GM12878 (cell line): ENCODE measurements around the gene ACTA2. TPM values are rescaled to one million over a fixed set of nuclear protein-coding genes. Genes with fewer than 3 reads are reported as not detected.
A peak's percentile ranks its signal among the peaks of the same experiment; 100 is the strongest.

ENCODE experiments used
- BHLHE40 ChIP-seq, 2 experiments: fragments of 450-650 bp in 1 of 2; IDR thresholded peaks; 2 replicates each; pipeline ENCODE4 v1.6.1; 2011 to 2017; ENCODE audit warnings: low read depth in 2 of 2, borderline replicate concordance in 1 of 2, improper control_type of control experiment in 1 of 2, low read length in 1 of 2, mild to moderate bottlenecking in 1 of 2
- CBX3 ChIP-seq: fragments of 200-600 bp; sonication (generic); IDR thresholded peaks from 2 replicates; pipeline ENCODE4 v1.6.1; 2016; ENCODE audit warnings: low read depth, borderline replicate concordance
- EZH2 ChIP-seq: IDR thresholded peaks from 2 replicates; pipeline ENCODE4 v1.6.1; 2012; ENCODE audit warnings: low read depth, mild to moderate bottlenecking, control low read depth, inconsistent platforms, low read length, borderline replicate concordance; ENCODE audit not compliant: control insufficient read depth
- HDAC2 ChIP-seq: fragments of 200-600 bp; sonication (generic); IDR thresholded peaks from 2 replicates; pipeline ENCODE4 v1.6.1; 2017
- HSF1 ChIP-seq: fragments of 150-350 bp; IDR thresholded peaks from 2 replicates; pipeline ENCODE4 v1.6.1; 2014; ENCODE audit warnings: mild to moderate bottlenecking, low read depth, low read length
- IKZF2 ChIP-seq, 2 experiments: fragments of 450-650 bp; IDR thresholded peaks; 2 replicates each; pipeline ENCODE4 v1.6.1; 2017; ENCODE audit warnings: mild to moderate bottlenecking in 2 of 2, moderate library complexity in 2 of 2
- MEF2B ChIP-seq: fragments of 450-650 bp; IDR thresholded peaks from 2 replicates; pipeline ENCODE4 v1.6.1; 2018; ENCODE audit warnings: mild to moderate bottlenecking, moderate library complexity; ENCODE audit not compliant: partially characterized antibody, poor library complexity, severe bottlenecking
- NRF1 ChIP-seq: conservative IDR thresholded peaks from 2 replicates; pipeline ENCODE4 v1.6.1; 2011; ENCODE audit warnings: mild to moderate bottlenecking, low read depth, low read length, improper control_type of control experiment
- PRDM15 ChIP-seq: fragments of 450-650 bp; formaldehyde crosslinking; IDR thresholded peaks from 2 replicates; pipeline ENCODE4 v1.4.0; 2020; ENCODE audit warnings: mild to moderate bottlenecking, moderate library complexity
- SMARCA5 ChIP-seq: fragments of 450-650 bp; IDR thresholded peaks from 2 replicates; pipeline ENCODE4 v1.6.1; 2017; ENCODE audit warnings: mild to moderate bottlenecking
- TCF7 ChIP-seq: IDR thresholded peaks from 2 replicates; pipeline ENCODE4 v1.6.1; 2014; ENCODE audit warnings: antibody characterized with exemption, borderline replicate concordance
- polyA plus RNA-seq, 11 experiments: library from polyadenylated mRNA; depleted of rRNA in 4 of 11; unstranded in 6 of 11; stranded (reverse) in 5 of 11; fragments of >200 nt; fragmentation: Nextera tagmentation in 4 of 11; fragmentation: Illumina TruSeq in 1 of 11; extraction: Ambion mirVana in 4 of 11; extraction: Trizol in 1 of 11; gene quantifications; 1 replicate in 1 of 11; 2 replicates in 10 of 11; pipeline versions ENCODE4 v1.2.1 to v1.2.3, GENCODE V29; 2011 to 2016; ENCODE audit warnings: inconsistent platforms in 2 of 11, missing spikeins in 2 of 11, low read depth in 1 of 11
- total RNA-seq, 4 experiments: library from RNA; depleted of rRNA in 3 of 4; stranded (reverse); fragments of >200 nt in 3 of 4; fragmentation: Illumina TruSeq in 1 of 4; extraction: Trizol in 1 of 4; gene quantifications; 2 replicates each; pipeline versions ENCODE4 v1.2.1 to v1.2.3, GENCODE V29; 2013 to 2021

The ACTA2 gene
- total and polyA plus RNA-seq, 10 of the 15 experiments (the other 5 are each of a cell fraction or from before 2014, with no cell fraction given): 7.4 to 78.2 (median 32.4) TPM

GRCh38 chr10:88962336-88962735 lies 9.8 kb upstream of the ACTA2 start (continued):
- TF ChIP-seq PRDM15 (CRISPR knock-in tag) (no peak), BHLHE40 (IDR thresholded peaks at IDR 0.05; ENCODE audit: borderline replicate concordance in 1 of 2, low read depth in 2 of 2, low read length in 1 of 2) (peak in 1 of 2 experiments; percentile 56; a peak in 1 of 4 replicates), CBX3 (no peak), HSF1 (no peak), EZH2 (no peak), NRF1 (no peak), IKZF2 (IDR thresholded peaks at IDR 0.05) (peak; percentile 63 to 68; a peak in 3 of 4 replicates), SMARCA5 (no peak), TCF7 (peak; percentile 74; the same call in 1 of the 2 replicates), HDAC2 (no peak), MEF2B (peak; percentile 33)
